CD14-positive monocyte (primary cell): ENCODE measurements around the gene TMEM116. TPM values are rescaled to one million over a fixed set of nuclear protein-coding genes. Genes with fewer than 3 reads are reported as not detected.
A peak's percentile ranks its signal among the peaks of the same experiment; 100 is the strongest.

Source experiments
- DNase-seq, 3 donors: peaks; one replicate each; pipeline ENCODE4 v3.0.0-alpha.2; 2011 to 2022
- H2AFZ ChIP-seq: 2 replicates; pipeline ENCODE4 v1.6.0; 2012; ENCODE audit warnings: mild to moderate bottlenecking, low read depth, low read length, inconsistent platforms; ENCODE audit not compliant: insufficient read depth, poor library complexity, severe bottlenecking
- H3K27ac ChIP-seq, 2 donors: 1 replicate in 1 of 2; 2 replicates in 1 of 2; pipeline ENCODE4 v1.5.1; 2012 to 2013; ENCODE audit warnings: low read length in 2 of 2, control low read depth in 1 of 2, inconsistent platforms in 1 of 2, low read depth in 1 of 2, mild to moderate bottlenecking in 1 of 2
- H3K27me3 ChIP-seq, 2 donors: one replicate each; pipeline versions ENCODE4 v1.6.0 to v1.6.1; 2011 to 2013; ENCODE audit warnings: low read length in 2 of 2; ENCODE audit not compliant: control insufficient read depth in 2 of 2, insufficient read depth in 2 of 2
- H3K36me3 ChIP-seq, 2 donors: replicated peaks in 1 of 2; 1 replicate in 1 of 2; 2 replicates in 1 of 2; pipeline versions ENCODE4 v1.5.1 to v1.6.1; 2012 to 2013; ENCODE audit warnings: low read length in 2 of 2, control low read depth in 1 of 2, inconsistent platforms in 1 of 2, mild to moderate bottlenecking in 1 of 2; ENCODE audit not compliant: insufficient read depth in 2 of 2, control insufficient read depth in 1 of 2
- H3K4me1 ChIP-seq, 2 donors: 1 replicate in 1 of 2; 2 replicates in 1 of 2; pipeline versions ENCODE4 v1.5.1 to v1.6.1; 2012 to 2013; ENCODE audit warnings: low read length in 2 of 2, control low read depth in 1 of 2, inconsistent platforms in 1 of 2, mild to moderate bottlenecking in 1 of 2, moderate library complexity in 1 of 2; ENCODE audit not compliant: insufficient read depth in 2 of 2, control insufficient read depth in 1 of 2
- H3K4me2 ChIP-seq: replicated peaks from 2 replicates; pipeline ENCODE3; 2012; ENCODE audit warnings: low read length, moderate library complexity, mild to moderate bottlenecking; ENCODE audit not compliant: poor library complexity, severe bottlenecking; ENCODE audit errors: extremely low read depth
- H3K4me3 ChIP-seq, 3 experiments: fragments of 200-600 bp in 1 of 3; sonication (generic) in 1 of 3; replicated peaks in 1 of 3; 1 replicate in 2 of 3; 2 replicates in 1 of 3; pipeline ENCODE4 v1.5.1; 2011 to 2013; ENCODE audit warnings: low read length in 3 of 3, mild to moderate bottlenecking in 3 of 3, control low read depth in 2 of 3, low read depth in 2 of 3, inconsistent platforms in 1 of 3, moderate library complexity in 1 of 3
- H3K79me2 ChIP-seq: 2 replicates; pipeline ENCODE4 v1.6.0; 2012; ENCODE audit warnings: mild to moderate bottlenecking, control low read depth, inconsistent platforms, low read length, moderate library complexity; ENCODE audit not compliant: insufficient read depth
- H3K9ac ChIP-seq: 2 replicates; pipeline ENCODE4 v1.6.0; 2017; ENCODE audit warnings: low read length, mild to moderate bottlenecking; ENCODE audit not compliant: insufficient read depth, poor library complexity, severe bottlenecking
- H3K9me3 ChIP-seq, 2 donors: replicated peaks in 1 of 2; 1 replicate in 1 of 2; 2 replicates in 1 of 2; pipeline versions ENCODE4 v1.5.1 to v1.6.1; 2012 to 2013; ENCODE audit warnings: low read length in 2 of 2, control low read depth in 1 of 2; ENCODE audit not compliant: control insufficient read depth in 1 of 2, insufficient read depth in 1 of 2
- H4K20me1 ChIP-seq: 2 replicates; pipeline ENCODE4 v1.6.0; 2012; ENCODE audit warnings: mild to moderate bottlenecking, low read length, control low read depth, moderate library complexity; ENCODE audit not compliant: insufficient read depth
- H3K27ac Mint-ChIP-seq, 7 donors: one replicate each; pipeline ENCODE4 v1.8.0; 2020; ENCODE audit warnings: mild to moderate bottlenecking in 7 of 7, mixed read lengths in 7 of 7, moderate library complexity in 6 of 7, inconsistent platforms in 2 of 7
- H3K27me3 Mint-ChIP-seq, 3 donors: one replicate each; pipeline ENCODE4 v1.8.0; 2021 to 2022; ENCODE audit warnings: low read depth in 3 of 3, mild to moderate bottlenecking in 3 of 3, mixed read lengths in 3 of 3, moderate library complexity in 3 of 3, inconsistent platforms in 1 of 3
- H3K36me3 Mint-ChIP-seq, 2 donors: one replicate each; pipeline ENCODE4 v1.8.0; 2020; ENCODE audit warnings: mixed read lengths in 2 of 2, inconsistent platforms in 1 of 2, mild to moderate bottlenecking in 1 of 2
- H3K4me1 Mint-ChIP-seq: one replicate; pipeline ENCODE4 v1.8.0; 2020; ENCODE audit warnings: mild to moderate bottlenecking, mixed read lengths
- H3K4me3 Mint-ChIP-seq, 2 donors: one replicate each; pipeline ENCODE4 v1.8.0; 2020; ENCODE audit warnings: mild to moderate bottlenecking in 2 of 2, mixed read lengths in 2 of 2, moderate library complexity in 1 of 2
- H3K9me3 Mint-ChIP-seq, 7 donors: one replicate each; pipeline ENCODE4 v1.8.0; 2020 to 2022; ENCODE audit warnings: mixed read lengths in 7 of 7, mild to moderate bottlenecking in 6 of 7, moderate library complexity in 6 of 7, inconsistent platforms in 2 of 7
- WGBS: methylation state at CpG from one replicate; pipeline ENCODE4 v1.1.5; 2013; ENCODE audit warnings: missing lambda C conversion rate; ENCODE audit not compliant: insufficient coverage; 5-methylcytosine and 5-hydroxymethylcytosine counted together
- intact Hi-C, 2 donors: fragments of 100-400 bp; cut with micrococcal nuclease; formaldehyde crosslinking; loops; one replicate each; pipeline versions ENCODE4 v1.15.0 to v1.15.1; 2023
- polyA plus RNA-seq, 3 donors: library from polyadenylated mRNA; depleted of rRNA in 1 of 3; unstranded in 2 of 3; stranded (reverse) in 1 of 3; fragments of 300-500 nt in 2 of 3; fragments of >200 nt in 1 of 3; fragmentation: Illumina TruSeq in 2 of 3; gene quantifications; 1 replicate in 2 of 3; 2 replicates in 1 of 3; pipeline ENCODE4 v1.2.3, GENCODE V29; 2012 to 2021
- TF ChIP-seq, protein P1 (sequence below): fragments of 200-600 bp; IDR thresholded peaks from one replicate; pipeline ENCODE4 v1.8.0; 2022; ENCODE audit warnings: antibody characterized with exemption, mild to moderate bottlenecking

Gene TMEM116
- polyA plus RNA-seq, 3 donors: 5.6 to 11.6 (median 8.3) TPM

- Histone ChIP-seq H3K27ac (no peak overlapping the region), H3K9ac (no peak overlapping the region), H2AFZ (no peak overlapping the region), H3K27me3 (no peaks in the 10 kb centered on the region), H3K4me3 (no peak overlapping the region), H3K36me3 (no peaks in the 10 kb centered on the region), H3K9me3 (no peaks in the 10 kb centered on the region), H4K20me1 (no peaks in the 10 kb centered on the region), H3K79me2 (no peaks in the 10 kb centered on the region), H3K4me2 (no peak overlapping the region), H3K4me1 (no peaks in the 10 kb centered on the region)
- no peaks in the 10 kb centered on the region for H3K4me1 Mint-ChIP-seq
- TF ChIP-seq, protein P1, sequence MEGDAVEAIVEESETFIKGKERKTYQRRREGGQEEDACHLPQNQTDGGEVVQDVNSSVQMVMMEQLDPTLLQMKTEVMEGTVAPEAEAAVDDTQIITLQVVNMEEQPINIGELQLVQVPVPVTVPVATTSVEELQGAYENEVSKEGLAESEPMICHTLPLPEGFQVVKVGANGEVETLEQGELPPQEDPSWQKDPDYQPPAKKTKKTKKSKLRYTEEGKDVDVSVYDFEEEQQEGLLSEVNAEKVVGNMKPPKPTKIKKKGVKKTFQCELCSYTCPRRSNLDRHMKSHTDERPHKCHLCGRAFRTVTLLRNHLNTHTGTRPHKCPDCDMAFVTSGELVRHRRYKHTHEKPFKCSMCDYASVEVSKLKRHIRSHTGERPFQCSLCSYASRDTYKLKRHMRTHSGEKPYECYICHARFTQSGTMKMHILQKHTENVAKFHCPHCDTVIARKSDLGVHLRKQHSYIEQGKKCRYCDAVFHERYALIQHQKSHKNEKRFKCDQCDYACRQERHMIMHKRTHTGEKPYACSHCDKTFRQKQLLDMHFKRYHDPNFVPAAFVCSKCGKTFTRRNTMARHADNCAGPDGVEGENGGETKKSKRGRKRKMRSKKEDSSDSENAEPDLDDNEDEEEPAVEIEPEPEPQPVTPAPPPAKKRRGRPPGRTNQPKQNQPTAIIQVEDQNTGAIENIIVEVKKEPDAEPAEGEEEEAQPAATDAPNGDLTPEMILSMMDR: no peak
- WGBS: no CpG with 5 or more reads among the region's 3 CpGs
- H3K27me3 Mint-ChIP-seq: peaks cover 0 to 1% (median 0%) of the 10 kb centered on the region in 3 donors
- H3K27ac Mint-ChIP-seq: no peak overlapping the region
- no peak overlapping the region for H3K4me3 Mint-ChIP-seq
- no peaks in the 10 kb centered on the region for H3K36me3 Mint-ChIP-seq
- intact Hi-C loops: no loop called here
- peaks cover 0 to 2% (median 0%) of the 10 kb centered on the region in 7 donors for H3K9me3 Mint-ChIP-seq
- no peak for DNase-seq
Observed at GRCh38 chr12:111925171-111925570, 87.8 kb downstream of the TMEM116 start.

- Histone ChIP-seq H3K4me3 (no peak overlapping the region), H3K27ac (no peak overlapping the region), H2AFZ (no peak overlapping the region), H3K4me2 (no peak overlapping the region), H4K20me1 (no peaks in the 10 kb centered on the region), H3K79me2 (no peaks in the 10 kb centered on the region), H3K4me1 (no peaks in the 10 kb centered on the region), H3K9ac (no peak overlapping the region), H3K27me3 (no peaks in the 10 kb centered on the region), H3K36me3 (peaks cover 0 to 10% of the 10 kb centered on the region in 2 donors), H3K9me3 (peaks cover 10 to 14% of the 10 kb centered on the region in 2 donors)
- Mint-ChIP-seq H3K4me1 (no peaks in the 10 kb centered on the region), H3K27ac (peak overlapping the region in 1 of 7 donors; percentile 17), H3K36me3 (peaks cover 11 to 18% of the 10 kb centered on the region in 2 donors), H3K27me3 (no peaks in the 10 kb centered on the region), H3K9me3 (peaks cover 12 to 33% (median 21%) of the 10 kb centered on the region in 7 donors), H3K4me3 (no peak overlapping the region)
- DNase-seq: no peak
- intact Hi-C loops: no loop called here
- WGBS: 100% methylated on average over 1 of the region's 1 CpG
- TF ChIP-seq, protein P1: no peak
Observed at GRCh38 chr12:111907740-111908139, 105.2 kb downstream of the TMEM116 start.
